ENCODE measurements around the gene ICOSLG.
A peak's percentile ranks its signal among the peaks of the same experiment; 100 is the strongest.
"Not testable (repeated sequence)": the region's sequence is repeated elsewhere in the genome, so short reads cannot be mapped to it uniquely, and the experiment has no call there.

Gene ICOSLG, protein sequence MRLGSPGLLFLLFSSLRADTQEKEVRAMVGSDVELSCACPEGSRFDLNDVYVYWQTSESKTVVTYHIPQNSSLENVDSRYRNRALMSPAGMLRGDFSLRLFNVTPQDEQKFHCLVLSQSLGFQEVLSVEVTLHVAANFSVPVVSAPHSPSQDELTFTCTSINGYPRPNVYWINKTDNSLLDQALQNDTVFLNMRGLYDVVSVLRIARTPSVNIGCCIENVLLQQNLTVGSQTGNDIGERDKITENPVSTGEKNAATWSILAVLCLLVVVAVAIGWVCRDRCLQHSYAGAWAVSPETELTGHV

DNA sequence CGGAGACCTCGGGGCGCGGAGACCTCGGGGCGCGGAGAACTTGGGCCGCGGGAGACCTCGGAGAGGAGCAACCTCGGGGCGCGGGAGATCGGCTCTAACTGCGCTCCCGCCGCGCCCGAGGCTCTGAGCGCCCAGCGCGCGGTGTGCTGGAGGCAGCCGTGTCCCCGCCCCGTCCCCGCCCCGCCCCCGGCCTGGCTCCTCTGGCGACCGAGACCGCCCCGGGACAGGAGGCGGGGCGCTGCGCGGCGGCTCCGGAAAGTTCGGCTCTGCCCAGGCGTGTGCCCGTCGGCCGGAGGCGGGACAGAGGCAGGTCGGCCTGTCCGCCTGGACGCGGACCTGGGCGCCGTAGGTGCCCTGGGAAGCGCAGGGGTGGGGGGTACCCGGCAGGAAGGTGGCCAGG, at the start of gene ICOSLG:
ICOSLG (minus strand) TSS at position 102 of the 400 bp plus-strand sequence. CDS start 126 bp downstream, outside the sequence.
- DNase-seq; in situ Hi-C loops (cut with HindIII; ENCODE audit: low pct_ligation_motif_present, low pct_unique_long_range_greater_than_20kb, low sequenced_read_pairs): not testable (repeated sequence)

DNA sequence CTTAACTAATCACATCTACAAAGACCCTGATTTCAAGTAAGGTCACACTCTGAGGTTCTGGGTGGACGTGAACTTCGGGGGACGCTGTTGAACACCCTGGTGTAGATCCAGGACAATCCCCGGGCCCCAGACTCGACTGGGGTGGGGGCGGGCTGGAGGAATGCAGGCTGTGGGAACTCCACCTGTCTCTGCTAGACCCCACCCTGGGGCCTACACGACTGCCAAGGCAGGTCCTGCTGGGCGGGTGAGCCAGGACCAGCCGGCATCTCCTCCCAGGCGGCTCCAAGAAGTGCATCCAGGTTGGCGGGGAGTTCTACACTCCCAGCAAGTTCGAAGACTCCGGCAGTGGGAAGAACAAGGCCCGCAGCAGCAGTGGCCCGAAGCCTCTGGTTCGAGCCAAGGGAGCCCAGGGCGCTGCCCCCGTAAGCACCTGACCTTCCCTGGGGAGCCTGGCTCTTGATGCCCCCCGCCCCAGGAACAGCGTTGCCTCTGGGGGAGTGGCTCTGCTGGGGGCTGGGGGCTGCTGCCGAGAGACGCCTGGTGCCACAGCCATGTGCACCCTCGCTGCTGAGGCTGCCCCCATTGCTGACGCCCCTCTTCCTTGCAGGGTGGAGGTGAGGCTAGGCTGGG, 48.8 kb upstream of the ICOSLG start:
- DNase-seq = no peak
- in situ Hi-C loops (cut with HindIII; ENCODE audit: low pct_ligation_motif_present, low pct_unique_long_range_greater_than_20kb, low sequenced_read_pairs) = no loop called here

DNA sequence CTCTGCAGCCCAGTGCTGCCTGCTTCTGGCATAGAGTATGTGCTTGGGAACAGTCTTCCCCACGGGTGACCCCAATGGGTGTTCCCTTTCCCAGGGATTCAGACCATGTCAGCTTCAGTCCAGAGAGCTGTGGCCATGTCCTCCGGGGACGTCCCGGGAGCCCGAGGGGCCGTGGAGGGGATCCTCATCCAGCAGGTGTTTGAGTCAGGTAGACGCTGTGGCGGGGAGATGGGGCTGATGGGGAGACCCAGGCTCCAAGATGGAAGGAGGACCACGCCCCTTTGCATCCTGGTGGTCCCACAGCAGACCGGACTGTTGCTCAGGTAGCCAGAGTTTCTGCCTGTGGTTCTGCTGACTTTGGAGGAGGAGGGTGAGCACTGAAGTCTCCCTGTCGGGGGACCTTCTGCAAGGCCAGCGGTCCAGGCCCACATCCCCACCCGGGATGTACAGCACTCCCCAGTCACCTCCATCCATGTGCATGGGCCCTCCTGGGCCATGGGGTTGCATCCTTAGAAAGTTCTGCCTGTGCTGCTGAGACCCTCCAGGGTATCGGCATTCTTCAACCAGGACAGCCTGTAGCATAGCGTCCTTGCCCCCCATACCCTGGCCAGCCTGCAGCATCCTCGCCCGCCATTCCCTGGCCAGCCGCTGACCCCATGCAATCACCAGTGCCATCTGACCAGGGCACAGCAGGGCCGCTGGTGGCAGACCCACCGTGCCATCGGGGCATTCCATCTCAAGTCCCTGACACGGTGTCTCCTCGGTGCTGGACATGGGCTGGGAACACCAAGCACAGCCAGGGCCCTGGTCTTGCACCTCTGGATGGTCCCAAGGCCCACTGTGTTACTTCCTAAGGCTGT, 47.7 kb upstream of the ICOSLG start:
- no peak for DNase-seq
- in situ Hi-C loops (cut with HindIII; ENCODE audit: low pct_ligation_motif_present, low pct_unique_long_range_greater_than_20kb, low sequenced_read_pairs) = no loop called here

DNA sequence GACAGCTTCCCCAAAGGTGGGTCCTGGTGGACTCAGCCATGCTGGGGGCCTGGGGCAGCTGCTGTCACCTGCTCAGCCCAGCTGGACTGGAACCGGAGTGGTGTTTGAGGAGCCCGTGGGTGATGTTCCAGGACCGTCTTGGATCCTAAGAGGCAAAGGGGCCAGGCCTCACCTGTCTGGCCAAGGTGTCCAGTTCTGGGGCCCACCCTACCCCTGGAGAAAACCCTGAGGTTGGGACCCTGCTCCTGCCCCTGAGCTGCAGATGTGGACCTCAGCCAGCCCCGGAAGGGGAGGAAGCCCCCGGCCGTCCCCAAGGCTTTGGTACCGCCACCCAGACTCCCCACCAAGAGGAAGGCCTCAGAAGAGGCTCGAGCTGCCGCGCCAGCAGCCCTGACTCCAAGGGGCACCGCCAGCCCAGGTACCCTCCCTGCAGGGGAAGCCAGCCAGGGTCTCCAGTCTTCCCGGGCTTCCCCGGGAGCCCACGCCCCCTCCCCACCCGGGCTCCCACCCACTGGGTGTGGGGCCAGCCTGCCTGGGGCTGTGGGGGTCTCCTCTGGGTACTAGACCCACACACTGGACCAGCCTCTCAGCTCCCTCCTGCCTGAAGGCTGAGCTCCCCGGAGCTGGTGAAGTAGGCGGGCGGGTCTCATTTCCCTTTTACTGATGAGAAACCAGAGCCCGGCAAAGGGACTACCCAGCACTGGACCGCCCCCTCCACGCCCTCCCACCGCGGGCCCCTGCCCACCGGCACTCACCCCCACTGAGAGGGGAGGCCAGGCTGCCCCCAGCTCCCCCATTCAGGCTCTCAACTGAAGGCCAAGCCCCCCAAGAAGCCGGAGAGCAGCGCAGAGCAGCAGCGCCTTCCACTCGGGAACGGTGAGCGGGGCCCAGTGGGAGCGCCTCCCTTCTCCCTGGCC, 46.2 kb upstream of the ICOSLG start:
- DNase-seq = no peak

DNA sequence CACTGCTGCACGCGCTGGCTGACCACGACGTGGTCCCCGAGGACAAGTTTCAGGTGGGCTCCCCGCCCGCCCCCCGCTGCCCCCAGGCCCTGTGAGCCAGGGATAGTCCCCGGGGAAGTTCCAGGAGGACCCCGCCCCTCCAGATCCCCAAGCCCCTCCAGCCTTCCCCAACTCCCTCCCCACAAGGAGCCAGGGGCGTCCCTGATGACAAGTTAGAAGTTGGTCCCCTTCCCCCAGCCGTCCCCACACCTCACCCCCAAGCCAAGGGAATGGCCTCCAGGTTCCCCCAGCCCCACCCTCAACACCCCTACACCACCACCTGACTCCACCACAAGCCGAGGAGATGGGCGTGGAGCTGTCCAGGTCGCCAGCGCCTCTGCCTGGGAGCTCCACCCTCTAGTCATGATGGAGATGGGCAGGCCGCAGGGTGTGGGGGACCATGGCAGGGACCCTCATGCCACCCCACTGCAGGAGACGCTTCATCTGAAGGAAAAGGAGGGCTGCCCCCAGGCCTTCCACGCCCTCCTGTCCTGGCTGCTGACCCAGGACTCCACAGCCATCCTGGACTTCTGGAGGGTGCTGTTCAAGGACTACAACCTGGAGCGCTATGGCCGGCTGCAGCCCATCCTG, 45.5 kb upstream of the ICOSLG start:
- no peak for DNase-seq
- in situ Hi-C loops (cut with HindIII; ENCODE audit: low pct_ligation_motif_present, low pct_unique_long_range_greater_than_20kb, low sequenced_read_pairs) = no loop called here

More for the DNA sequence above, 46.2 kb upstream of the ICOSLG start:
- in situ Hi-C loops (cut with HindIII; ENCODE audit: low pct_ligation_motif_present, low pct_unique_long_range_greater_than_20kb, low sequenced_read_pairs) = no loop called here

DNA sequence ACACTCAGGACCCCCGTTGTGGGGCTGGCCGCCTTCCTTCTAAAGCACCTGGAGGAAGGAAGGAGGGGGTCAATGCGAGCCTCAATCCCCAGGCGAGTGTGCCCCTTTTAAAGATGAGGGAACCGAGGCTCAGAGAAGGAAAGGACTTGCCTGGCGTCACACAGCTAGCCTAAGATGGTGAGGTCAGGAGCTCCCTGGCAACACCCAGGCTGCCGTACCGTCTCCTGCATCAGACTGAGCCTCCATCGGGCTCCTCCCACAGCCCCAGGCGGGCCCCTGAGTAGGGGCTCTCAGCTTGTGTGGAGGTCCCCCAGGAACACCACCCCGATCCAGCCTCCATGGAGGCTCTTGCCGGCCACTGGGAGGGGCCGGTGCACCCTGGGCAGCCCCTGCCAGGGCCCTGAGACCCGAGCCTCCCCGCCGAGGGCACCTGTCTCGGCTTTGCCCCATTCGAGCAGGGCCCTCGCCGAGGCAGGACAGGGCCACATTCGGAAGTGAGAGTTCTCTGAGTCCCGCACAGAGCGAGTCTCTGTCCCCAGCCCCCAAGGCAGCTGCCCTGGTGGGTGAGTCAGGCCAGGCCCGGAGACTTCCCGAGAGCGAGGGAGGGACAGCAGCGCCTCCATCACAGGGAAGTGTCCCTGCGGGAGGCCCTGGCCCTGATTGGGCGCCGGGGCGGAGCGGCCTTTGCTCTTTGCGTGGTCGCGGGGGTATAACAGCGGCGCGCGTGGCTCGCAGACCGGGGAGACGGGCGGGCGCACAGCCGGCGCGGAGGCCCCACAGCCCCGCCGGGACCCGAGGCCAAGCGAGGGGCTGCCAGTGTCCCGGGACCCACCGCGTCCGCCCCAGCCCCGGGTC, 44.6 kb upstream of the ICOSLG start, which contains the start of gene AIRE:
AIRE (plus strand) TSS at position 739 of the 855 bp plus-strand sequence. CDS start 131 bp downstream, outside the sequence.
- in situ Hi-C loops (cut with HindIII; ENCODE audit: low pct_ligation_motif_present, low pct_unique_long_range_greater_than_20kb, low sequenced_read_pairs) = no loop called here

DNA sequence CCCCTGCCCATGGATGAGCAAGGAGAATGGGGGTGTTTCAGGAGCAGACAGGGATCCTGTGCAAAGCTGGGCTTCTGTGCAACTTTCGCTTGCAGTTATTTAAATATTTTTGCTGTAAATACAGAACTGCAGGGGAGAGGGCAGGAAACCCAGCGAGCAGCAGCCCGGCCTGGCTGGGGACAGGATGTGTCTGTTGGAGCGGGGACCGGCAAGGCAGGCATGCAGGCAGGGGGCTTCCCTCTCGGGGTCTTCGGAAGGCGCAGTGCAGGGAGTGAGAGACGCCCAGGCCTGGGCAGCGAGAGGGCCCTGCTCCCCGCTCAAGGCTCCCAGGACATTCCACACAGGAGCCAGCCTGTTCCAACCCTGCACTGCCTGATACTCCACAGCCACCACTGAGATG, 43.2 kb upstream of the ICOSLG start:
- no peak for DNase-seq
- in situ Hi-C loops (cut with HindIII; ENCODE audit: low pct_ligation_motif_present, low pct_unique_long_range_greater_than_20kb, low sequenced_read_pairs) = no loop called here

More for the DNA sequence above, 44.6 kb upstream of the ICOSLG start, which contains the start of gene AIRE:
- DNase-seq = peak; percentile 20

DNA sequence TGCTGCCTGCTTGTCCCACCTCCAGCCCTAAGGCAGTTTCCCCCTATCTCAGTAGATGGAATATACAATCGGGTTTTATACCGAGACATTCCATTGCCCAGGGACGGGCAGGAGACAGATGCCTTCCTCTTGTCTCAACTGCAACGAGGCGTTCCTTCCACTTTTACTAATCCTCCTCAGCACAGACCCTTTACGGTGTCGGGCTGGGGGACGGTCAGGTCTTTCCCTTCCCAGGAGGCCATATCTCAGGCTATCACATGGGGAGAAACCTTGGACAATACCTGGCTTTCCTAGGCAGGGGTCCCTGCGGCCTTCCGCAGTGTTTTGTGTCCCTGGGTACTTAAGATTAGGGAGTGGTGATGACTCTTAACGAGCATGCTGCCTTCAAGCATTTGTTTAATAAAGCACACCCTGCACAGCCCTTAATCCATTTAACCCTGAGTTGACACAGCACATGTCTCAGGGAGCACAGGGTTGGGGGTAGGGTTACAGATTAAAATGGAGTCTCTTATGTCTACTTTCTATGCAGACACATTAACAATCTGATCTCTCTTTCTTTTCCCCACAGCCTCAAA, 42.6 kb upstream of the ICOSLG start:
- DNase-seq; in situ Hi-C loops (cut with HindIII; ENCODE audit: low pct_ligation_motif_present, low pct_unique_long_range_greater_than_20kb, low sequenced_read_pairs): not testable (repeated sequence)

DNA sequence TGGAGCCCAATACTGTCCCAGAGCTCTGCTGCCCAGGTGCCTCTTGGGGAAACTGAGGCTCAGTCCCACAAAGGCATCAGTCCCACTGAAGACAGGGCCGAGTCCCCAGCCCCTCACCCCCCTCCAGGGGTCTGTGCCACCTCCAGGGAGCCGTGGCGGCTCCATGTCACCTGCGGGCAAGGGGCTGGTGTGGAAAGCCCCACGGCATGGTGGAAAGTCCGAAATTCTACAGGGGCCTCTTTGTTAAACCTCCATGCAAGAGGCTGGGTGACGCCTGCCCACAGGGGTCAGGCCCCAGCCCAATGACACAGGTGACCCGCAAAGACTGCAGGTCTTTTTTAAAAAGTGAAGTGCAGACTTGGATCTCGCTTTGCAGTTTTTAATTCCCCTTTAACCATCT, 41.6 kb upstream of the ICOSLG start:
- in situ Hi-C loops (cut with HindIII; ENCODE audit: low pct_ligation_motif_present, low pct_unique_long_range_greater_than_20kb, low sequenced_read_pairs) = no loop called here
- DNase-seq = no peak

DNA sequence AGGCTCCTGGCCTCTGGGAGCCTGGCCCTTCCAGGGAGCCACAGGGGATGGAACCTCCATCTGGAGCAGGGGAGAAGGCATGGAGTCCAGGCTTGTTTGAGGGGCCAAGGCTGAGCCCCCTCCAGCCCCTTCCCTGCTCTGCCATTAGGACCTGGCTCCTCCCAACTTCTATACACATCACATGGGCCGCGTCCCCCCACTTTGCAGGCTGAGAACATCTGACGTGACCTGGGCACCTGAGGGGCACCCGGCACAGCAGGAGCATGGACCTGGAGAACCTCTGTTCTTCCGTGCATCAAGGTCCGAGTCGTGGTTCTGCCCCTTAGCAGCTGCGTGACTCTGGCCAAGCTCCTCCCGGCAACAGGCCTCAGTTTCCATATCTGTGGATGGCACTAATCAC, 41.1 kb upstream of the ICOSLG start:
- DNase-seq = no peak
- in situ Hi-C loops (cut with HindIII; ENCODE audit: low pct_ligation_motif_present, low pct_unique_long_range_greater_than_20kb, low sequenced_read_pairs) = no loop called here

DNA sequence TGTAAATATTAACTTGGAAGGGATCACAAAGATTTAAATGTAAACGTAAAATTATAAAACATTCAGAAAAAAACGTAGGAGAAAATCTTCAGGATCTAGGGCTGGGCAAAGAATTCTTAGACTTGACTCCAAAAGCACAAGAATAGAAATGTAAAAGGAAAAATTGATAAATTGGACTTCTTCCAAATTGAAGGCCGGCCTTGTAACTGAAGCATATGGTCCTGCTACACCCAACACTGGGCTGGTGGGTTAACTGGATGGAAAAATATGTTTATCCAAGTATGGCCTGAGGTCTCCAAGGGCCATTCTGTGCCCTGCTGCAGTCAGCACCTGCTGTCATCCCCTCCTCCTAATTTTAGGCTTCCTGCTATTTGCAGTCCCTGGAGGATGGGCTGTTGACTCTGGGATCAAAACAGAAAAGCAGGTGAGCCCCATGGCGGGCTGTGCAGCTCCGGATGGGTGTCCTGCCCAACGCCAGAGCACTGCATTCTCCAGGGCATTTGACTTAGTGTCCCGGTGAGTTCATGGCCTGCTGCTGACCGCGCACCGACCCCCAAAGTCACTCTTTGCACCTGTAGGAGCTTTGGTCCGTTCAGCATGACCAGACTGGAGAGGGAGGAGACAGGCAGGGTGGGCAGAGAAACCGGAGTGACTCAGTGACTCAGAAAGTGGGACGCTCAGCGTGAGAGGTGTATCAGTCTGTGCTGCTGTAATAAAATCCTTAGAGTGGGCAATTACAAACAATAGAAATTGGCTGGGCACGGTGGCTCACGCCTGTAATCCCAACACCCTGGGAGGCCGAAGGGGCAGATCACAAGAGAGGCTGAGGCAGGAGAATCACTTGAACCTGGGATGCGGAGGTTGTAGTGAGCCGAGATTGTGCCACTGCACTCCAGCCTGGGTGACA, 38.9 kb upstream of the ICOSLG start:
- in situ Hi-C loops (cut with HindIII; ENCODE audit: low pct_ligation_motif_present, low pct_unique_long_range_greater_than_20kb, low sequenced_read_pairs) = no loop called here
- no peak for DNase-seq

DNA sequence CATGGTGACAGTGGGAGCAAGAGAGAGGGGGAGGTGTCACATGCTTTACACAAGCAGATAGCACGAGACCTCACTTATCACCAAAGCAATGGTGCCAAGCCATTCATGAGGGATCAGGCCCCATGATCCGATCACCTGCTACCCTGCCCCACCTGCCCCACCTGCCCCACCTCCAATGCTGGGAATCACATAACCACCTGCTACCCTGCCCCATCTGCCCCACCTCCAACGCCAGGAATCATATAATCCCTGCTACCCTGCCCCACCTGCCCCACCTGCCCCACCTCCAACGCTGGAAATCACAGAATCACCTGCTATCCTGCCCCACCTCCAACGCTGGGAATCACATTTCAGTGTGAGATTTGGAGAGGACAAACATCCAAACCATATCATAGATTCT, 34.3 kb upstream of the ICOSLG start:
- DNase-seq = no peak
- in situ Hi-C loops (cut with HindIII; ENCODE audit: low pct_ligation_motif_present, low pct_unique_long_range_greater_than_20kb, low sequenced_read_pairs) = no loop called here

DNA sequence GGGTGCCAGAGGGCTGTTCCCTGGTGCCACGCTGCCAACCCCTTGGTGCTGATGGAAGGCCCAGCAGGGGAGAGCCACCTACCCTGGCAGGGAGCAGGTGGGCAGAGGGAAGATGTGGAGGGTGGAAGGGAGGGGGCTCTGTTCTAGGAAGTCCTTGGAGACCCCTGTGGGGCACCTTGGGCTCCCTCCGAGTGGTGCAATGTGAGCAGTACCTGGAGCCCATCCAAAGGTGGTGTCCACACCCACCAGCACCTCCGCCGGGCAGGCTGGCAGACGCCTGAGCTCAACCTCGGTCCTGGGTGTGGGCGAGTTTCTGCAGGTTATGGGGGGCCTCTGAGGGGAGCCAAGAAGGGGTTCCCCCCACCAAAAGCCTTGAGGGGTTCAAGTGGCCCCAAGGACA, 32.3 kb upstream of the ICOSLG start:
- DNase-seq = no peak

DNA sequence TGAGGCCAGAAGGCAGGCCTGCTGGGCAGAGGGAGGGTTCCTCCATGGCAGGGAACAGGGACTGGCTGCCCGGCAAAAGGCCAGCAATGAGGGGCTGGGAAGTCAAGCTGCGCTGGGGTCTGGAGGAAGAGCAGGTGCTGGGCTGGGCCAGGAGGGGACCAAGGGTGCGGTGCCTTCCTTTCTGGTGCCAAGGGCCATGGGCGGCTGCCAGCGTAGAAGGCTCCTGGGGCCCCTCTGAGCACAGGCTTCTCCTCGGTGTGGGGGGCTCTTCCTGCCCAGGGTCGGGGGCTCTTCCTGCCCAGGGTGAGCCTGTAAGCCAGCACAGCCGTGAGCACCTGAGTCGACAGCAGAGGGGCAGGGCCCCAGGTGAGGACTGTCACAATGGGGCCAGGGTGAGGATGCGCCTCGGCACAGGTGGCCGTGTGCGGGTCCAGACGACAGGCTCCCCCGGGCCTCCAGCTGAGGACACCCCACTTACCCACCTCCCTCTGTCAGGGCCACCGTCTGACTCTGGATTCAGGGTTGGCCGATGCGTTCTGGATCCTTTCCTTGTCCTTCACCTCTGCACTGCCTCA, 31.6 kb upstream of the ICOSLG start:
- in situ Hi-C loops (cut with HindIII; ENCODE audit: low pct_ligation_motif_present, low pct_unique_long_range_greater_than_20kb, low sequenced_read_pairs) = no loop called here
- DNase-seq = no peak

More for the DNA sequence above, 32.3 kb upstream of the ICOSLG start:
- in situ Hi-C loops (cut with HindIII; ENCODE audit: low pct_ligation_motif_present, low pct_unique_long_range_greater_than_20kb, low sequenced_read_pairs) = no loop called here

DNA sequence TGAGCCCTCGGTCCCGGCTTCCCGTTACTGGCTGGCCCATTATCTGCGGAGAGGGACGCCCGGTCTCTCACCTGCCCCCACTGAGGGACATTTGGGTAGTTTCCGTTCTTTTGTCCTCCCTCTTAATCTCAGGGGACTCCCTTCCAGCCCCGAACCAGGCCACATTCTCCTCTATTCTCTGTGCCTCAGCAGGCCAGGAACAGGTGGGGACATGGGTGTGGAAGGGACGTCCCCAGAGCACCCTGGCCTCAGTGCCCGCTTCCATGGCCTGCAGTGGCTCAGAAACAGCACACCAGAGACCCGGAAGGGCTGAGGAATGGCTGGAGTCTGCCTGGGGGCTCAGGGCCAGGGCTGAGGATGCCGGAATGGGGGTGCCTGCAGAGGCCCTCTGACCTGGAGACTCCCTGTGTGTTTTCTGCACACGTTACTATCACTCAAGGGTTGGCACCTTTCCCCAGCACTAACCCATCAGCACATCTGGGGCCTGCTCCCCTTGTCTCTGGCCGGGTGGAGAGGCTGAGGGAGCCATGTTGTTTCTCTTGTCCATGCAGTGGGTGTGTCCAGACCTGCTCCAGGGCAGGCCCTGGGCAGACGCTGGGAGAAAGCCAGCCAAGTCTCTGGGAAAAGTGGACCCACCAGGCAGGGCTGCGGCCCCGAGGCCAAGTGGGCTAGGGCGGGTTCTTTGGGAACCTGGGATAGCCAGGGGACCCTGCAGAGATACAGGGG, 31.0 kb upstream of the ICOSLG start:
- in situ Hi-C loops (cut with HindIII; ENCODE audit: low pct_ligation_motif_present, low pct_unique_long_range_greater_than_20kb, low sequenced_read_pairs) = no loop called here
- DNase-seq = no peak
